ENCODE measurements around the gene CYB561D1. TPM values are rescaled to one million over a fixed set of nuclear protein-coding genes. Genes with fewer than 3 reads are reported as not detected.

Gene CYB561D1
- total RNA-seq, 3 donors from 2014 or later, result 6.6 to 9.1 (median 8.2) TPM

DNA sequence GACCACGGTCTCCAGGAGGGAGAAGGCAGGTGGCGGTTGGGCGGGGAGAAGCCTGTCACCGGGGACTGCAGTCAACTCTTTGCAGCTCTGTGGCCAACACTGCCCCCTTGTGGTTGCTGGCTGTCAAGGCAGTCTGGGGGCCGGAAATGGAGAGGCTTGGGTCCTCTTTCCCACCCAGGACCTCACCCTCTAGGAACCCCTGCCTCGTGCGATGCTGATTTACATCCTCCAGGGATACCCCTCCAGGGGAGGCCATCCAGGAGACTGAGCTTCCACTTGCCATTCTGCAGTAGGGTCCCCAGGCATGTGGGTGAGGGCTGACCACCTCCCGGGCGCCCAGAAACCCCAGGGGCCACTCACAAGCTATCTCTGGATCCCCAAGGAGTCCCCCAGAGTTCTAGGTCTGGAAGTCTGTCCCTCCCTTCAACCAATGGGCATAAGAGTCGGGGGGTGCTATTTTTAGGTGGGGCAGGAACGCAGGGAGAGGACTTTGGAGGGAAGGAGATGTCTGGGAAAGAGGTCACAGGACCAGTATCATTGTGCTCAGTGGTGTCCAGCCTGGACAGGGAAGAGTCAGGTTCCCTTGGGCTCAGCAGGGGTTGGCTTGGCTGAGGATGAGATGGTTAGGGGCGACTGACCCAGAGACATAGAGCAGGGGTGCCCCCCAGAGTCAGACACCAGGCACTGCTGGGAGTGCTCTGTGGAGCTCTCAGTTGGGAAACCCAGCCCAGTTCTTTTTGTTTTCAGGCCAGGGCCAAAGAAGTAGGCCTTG lies 38.7 kb downstream of the CYB561D1 start:
- H3K4me3 ChIP-seq, result peak overlapping the region in 1 of 3 donors; percentile 32
- DNase-seq (ENCODE audit: low spot score in 2 of 2), result peak; percentile 70 to 79
- peak overlapping the region in 1 of 2 donors; percentile 43 for H3K27ac ChIP-seq
- H3K9me3 ChIP-seq, result no peaks in the 10 kb centered on the region
- no peaks in the 10 kb centered on the region for H3K27me3 ChIP-seq
- no peaks in the 10 kb centered on the region for H3K36me3 ChIP-seq
- intact Hi-C loops (cut with DNase I; ENCODE audit: low total_unique reads), result loop anchor here (5.0 kb wide), 1 partner anchor 40 kb away; the partner anchor contains the start of gene CYB561D1
- TF ChIP-seq, protein P1, sequence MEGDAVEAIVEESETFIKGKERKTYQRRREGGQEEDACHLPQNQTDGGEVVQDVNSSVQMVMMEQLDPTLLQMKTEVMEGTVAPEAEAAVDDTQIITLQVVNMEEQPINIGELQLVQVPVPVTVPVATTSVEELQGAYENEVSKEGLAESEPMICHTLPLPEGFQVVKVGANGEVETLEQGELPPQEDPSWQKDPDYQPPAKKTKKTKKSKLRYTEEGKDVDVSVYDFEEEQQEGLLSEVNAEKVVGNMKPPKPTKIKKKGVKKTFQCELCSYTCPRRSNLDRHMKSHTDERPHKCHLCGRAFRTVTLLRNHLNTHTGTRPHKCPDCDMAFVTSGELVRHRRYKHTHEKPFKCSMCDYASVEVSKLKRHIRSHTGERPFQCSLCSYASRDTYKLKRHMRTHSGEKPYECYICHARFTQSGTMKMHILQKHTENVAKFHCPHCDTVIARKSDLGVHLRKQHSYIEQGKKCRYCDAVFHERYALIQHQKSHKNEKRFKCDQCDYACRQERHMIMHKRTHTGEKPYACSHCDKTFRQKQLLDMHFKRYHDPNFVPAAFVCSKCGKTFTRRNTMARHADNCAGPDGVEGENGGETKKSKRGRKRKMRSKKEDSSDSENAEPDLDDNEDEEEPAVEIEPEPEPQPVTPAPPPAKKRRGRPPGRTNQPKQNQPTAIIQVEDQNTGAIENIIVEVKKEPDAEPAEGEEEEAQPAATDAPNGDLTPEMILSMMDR (IDR thresholded peaks at IDR 0.05), result peak; percentile 93 to 96 (median 96)
- TF ChIP-seq POLR2A (IDR thresholded peaks at IDR 0.05), result no peak
- H3K4me1 ChIP-seq, result no peaks in the 10 kb centered on the region

DNA sequence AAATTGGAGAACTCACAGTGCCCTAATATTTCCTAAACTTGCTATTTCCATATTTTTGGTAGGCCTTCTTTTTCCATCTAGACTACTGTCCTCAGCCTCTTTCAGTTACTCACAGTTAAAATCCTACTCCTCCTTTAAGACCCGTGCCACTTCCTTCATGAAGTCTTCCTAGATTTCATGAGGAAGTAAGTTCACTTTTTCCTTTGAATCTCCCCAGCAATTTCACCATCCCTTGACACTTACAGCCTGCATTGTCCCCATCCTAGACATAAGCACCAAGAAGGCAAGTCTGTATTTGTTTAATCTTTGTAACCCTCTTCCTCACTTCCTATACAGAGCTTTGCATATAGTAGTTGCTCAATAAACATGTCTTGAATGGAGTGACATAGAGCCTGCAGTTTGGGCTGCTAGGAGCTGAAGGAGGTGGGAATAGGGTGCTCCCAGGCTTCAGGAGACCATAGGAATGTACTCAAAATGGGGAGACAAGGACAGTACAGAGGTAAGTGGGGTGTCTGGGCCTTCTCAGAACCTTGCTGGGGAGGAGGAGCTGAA lies 40.5 kb downstream of the CYB561D1 start:
- no peak overlapping the region for H3K4me3 ChIP-seq
- no peak for DNase-seq (ENCODE audit: low spot score in 2 of 2)
- intact Hi-C loops (cut with DNase I; ENCODE audit: low total_unique reads), result loop anchor here (5.0 kb wide), 1 partner anchor 42 kb away; the partner anchor contains the start of gene CYB561D1
- H3K9me3 ChIP-seq, result no peaks in the 10 kb centered on the region
- no peaks in the 10 kb centered on the region for H3K27me3 ChIP-seq
- H3K36me3 ChIP-seq, result no peaks in the 10 kb centered on the region
- H3K4me1 ChIP-seq, result no peaks in the 10 kb centered on the region
- TF ChIP-seq POLR2A (IDR thresholded peaks at IDR 0.05) (no peak), POLR2AphosphoS5 (IDR thresholded peaks at IDR 0.05) (no peak)
- TF ChIP-seq, protein P1 (IDR thresholded peaks at IDR 0.05), result no peak
- H3K27ac ChIP-seq, result no peak overlapping the region

- H3K27ac ChIP-seq, result no peak overlapping the region
- H3K9me3 ChIP-seq, result no peaks in the 10 kb centered on the region
- no peaks in the 10 kb centered on the region for H3K27me3 ChIP-seq
- H3K4me3 ChIP-seq, result no peak overlapping the region
- DNase-seq (ENCODE audit: low spot score in 2 of 2), result no peak
- no peaks in the 10 kb centered on the region for H3K4me1 ChIP-seq
- intact Hi-C loops (cut with DNase I; ENCODE audit: low total_unique reads), result no loop called here
- TF ChIP-seq POLR2AphosphoS5 (IDR thresholded peaks at IDR 0.05) (no peak), POLR2A (IDR thresholded peaks at IDR 0.05) (no peak)
- TF ChIP-seq, protein P1 (IDR thresholded peaks at IDR 0.05), result no peak
- H3K36me3 ChIP-seq, result no peaks in the 10 kb centered on the region
These were observed 41.6 kb downstream of the CYB561D1 start for GRCh38 chr1:109535481-109535880.

GRCh38 chr1:109535971-109536491 lies 42.1 kb downstream of the CYB561D1 start:
- DNase-seq (ENCODE audit: low spot score in 2 of 2), result no peak
- Histone ChIP-seq H3K4me3 (no peak overlapping the region), H3K27me3 (no peaks in the 10 kb centered on the region), H3K9me3 (no peaks in the 10 kb centered on the region), H3K36me3 (no peaks in the 10 kb centered on the region), H3K27ac (no peak overlapping the region), H3K4me1 (no peaks in the 10 kb centered on the region)
- TF ChIP-seq, protein P1 (IDR thresholded peaks at IDR 0.05), result no peak
- no peak for TF ChIP-seq POLR2AphosphoS5 (IDR thresholded peaks at IDR 0.05)
- TF ChIP-seq POLR2A (IDR thresholded peaks at IDR 0.05), result no peak
- intact Hi-C loops (cut with DNase I; ENCODE audit: low total_unique reads), result no loop called here

Data from breast epithelium (tissue), 4 donors.